Loucy (cell line): ENCODE results near the gene SCUBE2.

Experiments
- EZH2phosphoT487 ChIP-seq: fragments of 200-600 bp; IDR thresholded peaks from 2 replicates; pipeline ENCODE4 v1.6.1; 2018; ENCODE audit warnings: antibody characterized with exemption, mild to moderate bottlenecking, moderate library complexity, borderline replicate concordance
- TF ChIP-seq, protein P1 (sequence below): fragments of 200-600 bp; sonication (generic); conservative IDR thresholded peaks from 2 replicates; pipeline ENCODE4 v1.5.1; 2014; ENCODE audit warnings: mild to moderate bottlenecking, antibody characterized with exemption, low read length

DNA sequence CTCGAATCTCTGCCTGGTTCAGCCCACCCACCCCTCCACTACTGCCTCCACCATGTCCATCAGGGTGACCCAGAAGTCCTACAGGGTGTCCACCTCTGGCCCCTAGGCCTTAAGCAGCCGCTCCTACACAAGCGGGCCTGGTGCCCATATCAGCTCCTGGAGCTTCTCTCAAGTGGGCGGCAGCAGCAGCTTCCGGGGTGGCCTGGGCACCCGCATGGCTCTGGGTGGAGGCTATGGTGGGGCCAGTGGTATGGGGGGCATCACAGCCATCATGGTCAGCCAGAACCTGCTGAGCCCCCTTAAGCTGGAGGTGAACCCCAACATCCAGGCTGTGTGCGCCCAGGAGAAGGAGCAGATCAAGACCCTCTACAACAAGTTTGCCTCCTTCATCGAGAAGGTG, 3.0 kb upstream of the SCUBE2 start:
- TF ChIP-seq, protein P1, sequence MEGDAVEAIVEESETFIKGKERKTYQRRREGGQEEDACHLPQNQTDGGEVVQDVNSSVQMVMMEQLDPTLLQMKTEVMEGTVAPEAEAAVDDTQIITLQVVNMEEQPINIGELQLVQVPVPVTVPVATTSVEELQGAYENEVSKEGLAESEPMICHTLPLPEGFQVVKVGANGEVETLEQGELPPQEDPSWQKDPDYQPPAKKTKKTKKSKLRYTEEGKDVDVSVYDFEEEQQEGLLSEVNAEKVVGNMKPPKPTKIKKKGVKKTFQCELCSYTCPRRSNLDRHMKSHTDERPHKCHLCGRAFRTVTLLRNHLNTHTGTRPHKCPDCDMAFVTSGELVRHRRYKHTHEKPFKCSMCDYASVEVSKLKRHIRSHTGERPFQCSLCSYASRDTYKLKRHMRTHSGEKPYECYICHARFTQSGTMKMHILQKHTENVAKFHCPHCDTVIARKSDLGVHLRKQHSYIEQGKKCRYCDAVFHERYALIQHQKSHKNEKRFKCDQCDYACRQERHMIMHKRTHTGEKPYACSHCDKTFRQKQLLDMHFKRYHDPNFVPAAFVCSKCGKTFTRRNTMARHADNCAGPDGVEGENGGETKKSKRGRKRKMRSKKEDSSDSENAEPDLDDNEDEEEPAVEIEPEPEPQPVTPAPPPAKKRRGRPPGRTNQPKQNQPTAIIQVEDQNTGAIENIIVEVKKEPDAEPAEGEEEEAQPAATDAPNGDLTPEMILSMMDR, result no peak
- TF ChIP-seq EZH2phosphoT487, result no peak
